Measurements from ENCODE around the gene FBXO22.
"Not testable (repeated sequence)": the region's sequence is repeated elsewhere in the genome, so short reads cannot be mapped to it uniquely, and the experiment has no call there.

FBXO22 gene

DNA sequence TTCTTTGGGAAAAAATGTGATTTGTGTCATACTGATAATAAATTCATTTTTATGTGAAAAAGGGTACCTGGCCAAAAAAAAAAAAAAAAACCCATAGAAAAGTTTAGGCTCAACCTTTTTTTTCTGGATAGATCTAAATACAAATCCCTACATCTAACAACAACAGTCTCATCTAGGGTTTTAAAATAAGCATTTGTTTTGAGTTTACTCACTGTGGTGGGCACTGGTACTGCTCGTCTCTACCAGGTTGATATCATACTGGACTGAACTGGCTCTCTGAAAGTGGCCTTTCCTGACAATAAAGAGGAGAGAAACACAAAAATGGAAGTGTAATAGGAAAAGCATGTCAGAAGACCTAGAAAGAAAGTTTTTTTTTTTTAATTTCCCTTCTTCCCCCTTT, 52.0 kb downstream of the FBXO22 start:
- no peaks in the 10 kb centered on the region for H3K9me3 ChIP-seq (ENCODE audit: low read length)
- no peak overlapping the region for H3K27ac ChIP-seq (ENCODE audit: low read depth, low read length, poor library complexity, severe bottlenecking)
- H3K79me2 ChIP-seq (ENCODE audit: insufficient read depth, low read length) = no peaks in the 10 kb centered on the region
- no peaks in the 10 kb centered on the region for H3K4me1 ChIP-seq (ENCODE audit: insufficient read depth, low read length, severe bottlenecking)
- H4K20me1 ChIP-seq (ENCODE audit: insufficient read depth, low read length) = no peaks in the 10 kb centered on the region
- H3K36me3 ChIP-seq (ENCODE audit: insufficient read depth, low read length) = no peaks in the 10 kb centered on the region
- no peak overlapping the region for H3K4me2 ChIP-seq (ENCODE audit: low read length)
- no peak overlapping the region for H3K4me3 ChIP-seq (ENCODE audit: low read depth, low read length, poor library complexity, severe bottlenecking)
- no peak overlapping the region for H2AFZ ChIP-seq (ENCODE audit: low read length)
- H3K27me3 ChIP-seq (ENCODE audit: insufficient read depth, low read length) = no peaks in the 10 kb centered on the region; the same call in 1 of the 2 replicates
- H3F3A ChIP-seq (ENCODE audit: insufficient read depth, low read length) = no peaks in the 10 kb centered on the region
- no peak overlapping the region for H3K9ac ChIP-seq (ENCODE audit: low read length)
- TF ChIP-seq, protein P1, sequence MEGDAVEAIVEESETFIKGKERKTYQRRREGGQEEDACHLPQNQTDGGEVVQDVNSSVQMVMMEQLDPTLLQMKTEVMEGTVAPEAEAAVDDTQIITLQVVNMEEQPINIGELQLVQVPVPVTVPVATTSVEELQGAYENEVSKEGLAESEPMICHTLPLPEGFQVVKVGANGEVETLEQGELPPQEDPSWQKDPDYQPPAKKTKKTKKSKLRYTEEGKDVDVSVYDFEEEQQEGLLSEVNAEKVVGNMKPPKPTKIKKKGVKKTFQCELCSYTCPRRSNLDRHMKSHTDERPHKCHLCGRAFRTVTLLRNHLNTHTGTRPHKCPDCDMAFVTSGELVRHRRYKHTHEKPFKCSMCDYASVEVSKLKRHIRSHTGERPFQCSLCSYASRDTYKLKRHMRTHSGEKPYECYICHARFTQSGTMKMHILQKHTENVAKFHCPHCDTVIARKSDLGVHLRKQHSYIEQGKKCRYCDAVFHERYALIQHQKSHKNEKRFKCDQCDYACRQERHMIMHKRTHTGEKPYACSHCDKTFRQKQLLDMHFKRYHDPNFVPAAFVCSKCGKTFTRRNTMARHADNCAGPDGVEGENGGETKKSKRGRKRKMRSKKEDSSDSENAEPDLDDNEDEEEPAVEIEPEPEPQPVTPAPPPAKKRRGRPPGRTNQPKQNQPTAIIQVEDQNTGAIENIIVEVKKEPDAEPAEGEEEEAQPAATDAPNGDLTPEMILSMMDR (IDR thresholded peaks at IDR 0.05; ENCODE audit: low read length) = no peak
- no peak for TF ChIP-seq EZH2 (IDR thresholded peaks at IDR 0.05; ENCODE audit: borderline replicate concordance, low read length)
- H3K9me2 ChIP-seq (ENCODE audit: low read depth, low read length) = no peaks in the 10 kb centered on the region

DNA sequence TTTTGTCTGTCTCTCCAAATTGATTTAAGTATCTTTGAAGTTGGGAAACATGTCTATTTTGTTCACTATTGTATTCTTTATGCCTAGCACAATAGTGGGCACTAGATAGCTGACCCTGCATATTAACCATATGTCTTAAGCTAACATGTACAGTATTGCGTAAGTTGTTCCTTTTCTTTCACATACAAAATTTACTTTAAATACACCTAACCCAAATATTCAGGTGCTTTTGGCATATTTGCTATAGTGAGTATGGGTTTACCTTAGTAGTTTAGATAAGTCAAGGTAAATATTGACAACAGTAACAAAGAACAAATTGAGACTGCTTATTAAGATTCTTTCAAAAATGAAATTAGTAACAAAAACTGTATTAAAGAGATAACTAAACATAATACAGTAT, 57.7 kb downstream of the FBXO22 start:
- Histone ChIP-seq H3K9ac (ENCODE audit: low read length) (no peak overlapping the region), H3K9me2 (ENCODE audit: low read depth, low read length) (no peaks in the 10 kb centered on the region; the same call in 1 of the 2 replicates), H3K4me1 (ENCODE audit: insufficient read depth, low read length, severe bottlenecking) (no peaks in the 10 kb centered on the region), H3K9me3 (ENCODE audit: low read length) (no peaks in the 10 kb centered on the region; the same call in 1 of the 2 replicates), H3K4me3 (ENCODE audit: low read depth, low read length, poor library complexity, severe bottlenecking) (no peak overlapping the region), H2AFZ (ENCODE audit: low read length) (no peak overlapping the region), H3K79me2 (ENCODE audit: insufficient read depth, low read length) (no peaks in the 10 kb centered on the region), H3K4me2 (ENCODE audit: low read length) (no peak overlapping the region), H4K20me1 (ENCODE audit: insufficient read depth, low read length) (no peaks in the 10 kb centered on the region), H3K36me3 (ENCODE audit: insufficient read depth, low read length) (no peaks in the 10 kb centered on the region), H3K27ac (ENCODE audit: low read depth, low read length, poor library complexity, severe bottlenecking) (no peak overlapping the region), H3F3A (ENCODE audit: insufficient read depth, low read length) (no peaks in the 10 kb centered on the region), H3K27me3 (ENCODE audit: insufficient read depth, low read length) (no peaks in the 10 kb centered on the region; the same call in 1 of the 2 replicates)
- TF ChIP-seq, protein P1 (IDR thresholded peaks at IDR 0.05; ENCODE audit: low read length) = no peak
- no peak for TF ChIP-seq EZH2 (IDR thresholded peaks at IDR 0.05; ENCODE audit: borderline replicate concordance, low read length)

DNA sequence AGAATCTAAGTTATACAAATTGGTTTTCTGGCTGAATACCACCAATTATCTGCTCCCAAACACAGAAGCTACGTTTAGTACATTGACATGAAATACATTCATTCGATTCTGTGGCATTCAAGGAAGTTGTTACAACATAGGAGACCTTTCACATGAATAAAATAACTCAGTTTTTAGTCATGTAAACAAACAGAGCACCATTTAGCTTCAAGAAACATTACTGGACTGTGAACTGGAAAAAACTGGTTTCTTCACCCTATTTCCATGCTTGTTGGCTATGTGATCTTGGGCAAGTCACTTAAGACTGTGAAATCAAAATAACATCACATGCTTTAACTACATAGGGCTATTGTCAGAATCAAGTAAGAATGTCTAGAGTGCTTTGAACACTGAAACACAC, 62.4 kb downstream of the FBXO22 start:
- no peaks in the 10 kb centered on the region for H3K4me1 ChIP-seq (ENCODE audit: insufficient read depth, low read length, severe bottlenecking)
- no peak overlapping the region for H2AFZ ChIP-seq (ENCODE audit: low read length)
- TF ChIP-seq, protein P1 (IDR thresholded peaks at IDR 0.05; ENCODE audit: low read length) = no peak
- no peak for TF ChIP-seq EZH2 (IDR thresholded peaks at IDR 0.05; ENCODE audit: borderline replicate concordance, low read length)
- H3K36me3 ChIP-seq (ENCODE audit: insufficient read depth, low read length) = no peaks in the 10 kb centered on the region
- no peaks in the 10 kb centered on the region; the same call in 1 of the 2 replicates for H3K9me3 ChIP-seq (ENCODE audit: low read length)
- no peak overlapping the region for H3K4me2 ChIP-seq (ENCODE audit: low read length)
- H3K79me2 ChIP-seq (ENCODE audit: insufficient read depth, low read length) = no peaks in the 10 kb centered on the region
- no peak overlapping the region for H3K9ac ChIP-seq (ENCODE audit: low read length)
- H3K27ac ChIP-seq (ENCODE audit: low read depth, low read length, poor library complexity, severe bottlenecking) = no peak overlapping the region
- no peaks in the 10 kb centered on the region; the same call in 1 of the 2 replicates for H3K27me3 ChIP-seq (ENCODE audit: insufficient read depth, low read length)
- no peaks in the 10 kb centered on the region for H3F3A ChIP-seq (ENCODE audit: insufficient read depth, low read length)
- H3K4me3 ChIP-seq (ENCODE audit: low read depth, low read length, poor library complexity, severe bottlenecking) = no peak overlapping the region
- no peaks in the 10 kb centered on the region for H4K20me1 ChIP-seq (ENCODE audit: insufficient read depth, low read length)
- no peaks in the 10 kb centered on the region; the same call in 1 of the 2 replicates for H3K9me2 ChIP-seq (ENCODE audit: low read depth, low read length)

DNA sequence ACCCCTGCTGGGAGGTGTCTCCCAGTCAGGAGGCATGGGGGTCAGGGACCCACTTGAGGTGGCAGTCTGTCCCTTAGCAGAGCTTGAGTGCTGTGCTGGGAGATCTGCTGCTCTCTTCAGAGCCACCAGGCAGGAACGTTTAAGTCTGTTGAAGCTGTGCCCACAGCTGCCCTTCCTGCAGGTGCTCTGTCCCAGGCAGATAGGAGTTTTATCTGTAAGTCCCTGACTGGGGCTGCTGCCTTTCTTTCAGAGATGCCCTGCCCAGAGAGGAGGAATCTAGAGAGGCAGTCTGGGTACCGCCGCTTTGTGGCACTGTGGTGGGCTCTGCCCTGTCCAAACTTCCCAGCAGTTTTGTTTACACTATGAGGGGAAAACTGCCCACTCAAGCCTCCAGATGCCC, 73.1 kb downstream of the FBXO22 start:
- not testable (repeated sequence) for H3K27me3 ChIP-seq (ENCODE audit: insufficient read depth, low read length); H3K9me2 ChIP-seq (ENCODE audit: low read depth, low read length); H3K79me2 ChIP-seq (ENCODE audit: insufficient read depth, low read length); H3K27ac ChIP-seq (ENCODE audit: low read depth, low read length, poor library complexity, severe bottlenecking); H2AFZ ChIP-seq (ENCODE audit: low read length); H3K9me3 ChIP-seq (ENCODE audit: low read length); H4K20me1 ChIP-seq (ENCODE audit: insufficient read depth, low read length); H3F3A ChIP-seq (ENCODE audit: insufficient read depth, low read length); H3K9ac ChIP-seq (ENCODE audit: low read length); H3K4me3 ChIP-seq (ENCODE audit: low read depth, low read length, poor library complexity, severe bottlenecking); H3K4me1 ChIP-seq (ENCODE audit: insufficient read depth, low read length, severe bottlenecking); H3K36me3 ChIP-seq (ENCODE audit: insufficient read depth, low read length); H3K4me2 ChIP-seq (ENCODE audit: low read length)

Data from OCI-LY1 (cell line).